NCI-H2227 (cell line): ENCODE measurements around the gene NUP210.

Source experiments
- DNase-seq: peaks from one replicate; lab custom pipeline; 2025; ENCODE audit not compliant: unreplicated experiment; lab: John Stamatoyannopoulos, UW

NUP210 gene

DNA sequence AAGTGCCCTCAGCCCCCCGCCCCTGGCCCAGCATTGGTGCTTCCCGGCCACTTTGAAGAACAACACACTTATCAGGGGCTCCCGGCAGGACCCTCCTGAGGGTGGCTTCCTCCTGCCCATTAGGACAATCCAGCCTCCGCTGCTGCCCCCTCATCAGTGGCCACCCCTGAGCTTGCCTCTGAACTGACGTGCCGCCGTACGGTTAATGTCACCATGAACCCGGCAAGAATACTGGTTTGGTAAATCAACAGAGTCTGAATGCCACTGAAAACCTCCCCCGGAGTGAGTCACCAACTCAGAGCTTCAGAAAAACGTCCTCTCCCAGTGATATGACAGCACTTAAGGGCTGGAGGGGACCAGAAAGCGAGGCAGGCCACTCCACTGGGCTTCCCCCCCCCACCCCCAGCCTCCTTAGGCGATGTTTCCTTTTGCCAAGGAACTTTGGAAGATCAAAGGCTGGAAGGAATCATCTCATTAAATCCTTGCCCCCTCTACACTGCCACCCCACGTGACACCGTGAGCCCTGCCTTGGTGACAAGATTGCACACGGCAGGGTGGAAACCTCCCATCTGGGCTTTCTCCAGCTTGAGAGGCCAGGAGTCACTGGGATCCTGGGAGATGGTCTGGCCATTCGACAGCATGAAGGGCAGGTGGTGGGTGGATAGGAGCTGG, 142.1 kb downstream of the NUP210 start:
- DNase-seq = no peak

DNA sequence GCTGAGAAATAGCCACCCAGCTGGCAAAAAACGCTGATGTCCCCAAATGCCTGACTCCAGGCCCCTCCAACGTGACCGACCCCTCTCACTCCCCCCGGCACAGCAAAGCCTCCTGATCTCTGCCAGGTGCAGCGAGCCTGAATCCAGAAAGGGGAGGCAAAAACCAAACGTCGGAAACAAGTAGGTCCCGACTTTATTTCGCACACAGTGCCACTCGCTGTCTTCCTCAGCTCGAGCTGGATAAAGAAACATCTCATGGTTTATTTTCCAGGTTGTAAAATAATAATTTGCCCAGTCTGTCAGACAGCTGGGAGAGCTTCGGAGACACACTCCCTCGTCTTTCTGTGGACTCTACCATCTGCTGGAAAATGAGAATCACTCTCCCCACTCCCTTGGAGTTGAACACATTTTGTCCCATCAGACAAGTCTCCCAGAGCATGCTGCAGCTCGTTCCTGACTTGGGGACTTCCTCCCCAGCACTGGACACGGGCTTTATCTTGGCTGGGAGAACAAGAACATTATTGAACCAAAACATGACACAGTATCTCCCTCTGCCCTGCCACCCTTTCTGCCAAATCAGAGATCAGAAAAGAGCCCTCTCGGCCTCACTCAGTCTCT, 142.8 kb downstream of the NUP210 start:
- no peak for DNase-seq

DNA sequence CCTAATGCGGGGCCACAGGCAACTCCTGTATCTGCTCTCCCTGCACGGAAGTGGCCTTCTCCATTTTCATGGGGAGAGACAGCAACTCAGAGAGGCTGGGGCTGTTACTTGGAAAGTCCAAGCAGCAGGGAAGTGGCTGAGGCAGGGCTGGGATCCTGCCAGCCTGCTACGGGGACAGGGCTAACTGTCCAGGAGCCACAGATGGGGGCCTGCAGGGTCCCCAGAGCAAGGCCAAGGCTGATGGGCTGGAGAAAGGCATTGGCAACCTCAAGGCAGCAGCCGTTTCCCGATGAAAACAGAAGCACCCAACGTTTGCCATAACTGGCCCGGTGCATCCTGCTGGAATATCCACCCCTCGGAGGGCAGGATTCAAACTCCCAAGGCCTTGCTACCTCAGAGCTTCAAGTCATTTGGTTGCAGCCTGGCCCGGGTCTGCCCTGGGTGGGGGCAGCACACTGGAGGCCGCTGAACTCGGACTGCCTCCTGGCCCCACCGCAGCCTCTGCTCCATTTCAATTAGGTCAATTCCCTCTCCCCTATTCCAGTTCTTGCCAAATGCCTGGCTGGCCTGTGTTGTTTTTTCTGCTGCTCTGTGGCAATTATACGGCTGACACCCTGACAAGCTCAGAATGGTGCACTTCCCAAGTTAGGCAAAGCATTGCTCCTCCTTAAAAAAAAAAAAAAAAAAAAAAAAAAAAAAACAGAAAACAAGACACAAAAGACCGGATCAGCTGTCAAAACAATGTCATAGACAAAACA, 143.5 kb downstream of the NUP210 start:
- no peak for DNase-seq

DNA sequence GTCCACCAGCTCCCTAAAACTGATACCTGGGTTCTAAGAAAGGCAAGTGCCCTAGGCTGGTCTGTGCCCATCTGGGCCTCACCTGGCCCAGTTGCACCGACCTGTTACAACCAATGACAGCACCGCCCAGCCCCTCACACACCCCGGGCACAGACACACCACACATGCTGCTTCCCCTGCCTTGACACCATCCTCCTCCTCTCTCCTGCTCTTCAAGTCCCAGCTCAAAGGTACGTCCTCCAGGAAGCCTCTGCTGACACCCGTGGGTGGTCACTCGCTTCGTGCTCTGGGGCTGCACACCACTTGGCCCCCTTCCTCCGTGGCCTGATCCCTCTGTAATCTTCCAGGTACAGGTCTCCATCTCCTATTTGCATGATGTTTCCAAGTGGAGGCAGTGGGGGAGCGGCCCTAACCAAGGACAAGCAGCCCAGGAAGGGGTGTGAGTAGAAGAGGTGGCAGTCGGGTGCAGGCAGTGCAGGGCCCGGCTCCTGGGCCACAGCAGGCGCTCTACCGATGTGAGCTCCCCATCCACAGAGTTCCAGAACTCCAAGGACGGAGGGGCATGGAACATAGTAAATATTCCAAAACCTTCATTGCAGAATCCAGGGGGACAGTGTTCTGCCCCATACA, 144.6 kb downstream of the NUP210 start:
- DNase-seq = no peak

DNA sequence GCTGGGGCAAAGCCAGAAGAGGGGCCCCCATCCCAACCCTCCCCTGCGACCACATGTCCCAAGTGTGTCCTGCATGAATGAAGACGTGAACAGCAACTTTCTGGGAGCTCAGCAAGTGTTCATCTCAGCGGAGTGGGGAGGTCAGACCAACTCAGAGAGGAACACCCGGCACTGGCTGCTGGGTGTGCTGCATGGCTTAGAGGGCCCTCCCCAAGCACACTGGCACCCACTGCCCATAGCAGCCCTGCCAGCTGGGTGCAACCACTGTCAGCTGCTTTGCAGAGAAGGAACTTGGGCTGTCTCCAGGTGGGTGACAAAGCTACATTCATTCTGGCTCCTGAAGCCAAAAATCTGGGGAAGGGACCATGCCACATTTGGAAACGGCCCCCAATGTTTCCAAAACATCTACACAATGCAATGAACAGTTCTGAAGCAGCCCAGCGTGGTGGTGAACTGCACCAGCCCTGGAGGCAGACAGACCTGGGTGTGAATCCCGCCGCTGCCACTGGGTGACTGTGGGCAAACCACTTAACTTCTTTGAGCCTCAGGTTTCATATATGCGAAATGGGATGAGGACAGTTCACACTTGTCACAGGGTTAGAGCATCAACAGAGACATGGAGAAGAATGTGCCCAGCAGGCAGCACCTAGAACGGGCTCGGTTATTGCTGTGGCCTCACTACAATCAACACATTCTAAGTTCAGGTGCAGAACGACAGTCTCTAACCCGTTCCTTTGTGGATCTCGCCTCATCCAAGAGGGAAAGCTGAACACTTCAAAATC, 145.4 kb downstream of the NUP210 start:
- DNase-seq = no peak

DNA sequence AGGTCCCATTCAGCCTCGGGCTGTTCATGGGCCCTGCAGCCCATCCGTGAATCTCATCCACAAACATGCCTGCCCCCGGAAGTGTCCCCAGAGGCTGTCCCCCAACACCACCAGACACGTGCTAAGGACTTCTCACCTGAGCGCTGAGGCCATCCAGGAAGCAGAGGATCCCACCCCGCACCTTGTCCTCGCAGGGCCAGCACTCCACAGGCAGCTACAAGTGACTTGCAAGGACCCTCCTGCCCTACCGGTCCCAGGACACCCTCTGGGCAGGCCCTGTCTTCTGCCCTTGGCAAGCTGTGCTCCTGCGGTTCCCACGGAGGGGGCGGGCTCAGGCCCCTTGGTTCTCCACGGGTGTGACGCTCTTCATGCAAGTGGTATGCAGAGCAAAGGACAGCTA, 146.0 kb downstream of the NUP210 start:
- no peak for DNase-seq

DNA sequence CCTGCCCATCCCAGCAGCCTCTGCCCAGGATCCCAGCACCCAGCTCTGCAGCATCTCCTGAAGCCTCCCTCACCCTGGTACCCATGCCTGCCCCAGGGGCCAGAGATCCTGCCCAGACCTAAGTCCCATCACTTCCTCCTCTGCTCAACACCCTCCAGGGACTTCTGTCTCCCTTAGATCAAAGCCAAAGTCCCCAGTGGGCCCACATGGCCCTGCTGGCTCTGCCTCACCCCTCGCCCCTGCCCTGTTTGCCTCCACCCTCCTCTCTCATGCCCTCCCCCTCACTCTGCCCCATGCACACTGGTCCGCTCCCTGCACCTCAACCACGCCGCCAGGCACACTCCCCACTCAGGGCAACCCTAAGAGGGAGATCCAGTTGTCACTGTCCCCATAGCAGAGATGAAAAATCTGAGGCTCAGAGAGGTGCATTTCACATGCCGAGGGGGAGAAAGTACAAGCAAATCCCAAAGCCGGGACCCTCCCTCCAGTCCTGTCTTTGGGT, 146.5 kb downstream of the NUP210 start:
- DNase-seq = no peak

DNA sequence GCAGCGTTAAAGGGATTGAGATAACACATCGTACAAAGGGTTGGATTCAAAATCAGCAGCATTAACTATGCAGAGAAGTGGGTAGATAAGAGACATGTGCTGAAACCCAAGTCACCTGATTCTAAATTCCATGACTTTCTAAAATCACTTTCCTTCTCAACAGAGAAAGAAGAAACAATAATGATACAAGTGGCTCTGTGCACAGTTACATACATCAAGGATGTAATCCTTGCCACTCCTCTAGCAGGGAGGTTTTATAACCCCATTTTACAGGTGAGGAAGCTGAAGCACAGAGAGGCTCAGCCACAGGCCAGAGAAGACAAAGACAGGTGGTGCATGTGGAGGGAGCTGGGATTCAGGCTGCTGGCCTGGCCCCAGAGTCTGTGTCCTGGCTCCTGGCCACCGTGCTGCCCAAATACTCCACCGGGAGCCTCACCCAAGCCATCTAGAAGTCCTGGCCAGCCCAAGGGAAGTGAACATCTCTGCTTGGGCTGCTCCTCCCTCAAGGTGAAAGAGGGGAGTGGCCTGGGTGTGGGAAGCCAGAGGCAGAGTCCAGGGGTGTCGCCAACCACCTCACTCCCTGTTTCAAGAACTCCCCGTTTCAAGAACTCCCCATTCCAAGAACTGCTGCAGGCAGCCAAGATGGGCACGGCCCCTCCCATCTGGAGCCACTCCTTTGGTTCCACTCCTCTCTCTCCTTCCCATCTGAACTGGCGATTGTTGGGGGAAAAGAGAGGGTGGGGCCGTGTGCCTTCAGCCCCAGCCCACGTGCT, 147.1 kb downstream of the NUP210 start:
- DNase-seq = no peak

DNA sequence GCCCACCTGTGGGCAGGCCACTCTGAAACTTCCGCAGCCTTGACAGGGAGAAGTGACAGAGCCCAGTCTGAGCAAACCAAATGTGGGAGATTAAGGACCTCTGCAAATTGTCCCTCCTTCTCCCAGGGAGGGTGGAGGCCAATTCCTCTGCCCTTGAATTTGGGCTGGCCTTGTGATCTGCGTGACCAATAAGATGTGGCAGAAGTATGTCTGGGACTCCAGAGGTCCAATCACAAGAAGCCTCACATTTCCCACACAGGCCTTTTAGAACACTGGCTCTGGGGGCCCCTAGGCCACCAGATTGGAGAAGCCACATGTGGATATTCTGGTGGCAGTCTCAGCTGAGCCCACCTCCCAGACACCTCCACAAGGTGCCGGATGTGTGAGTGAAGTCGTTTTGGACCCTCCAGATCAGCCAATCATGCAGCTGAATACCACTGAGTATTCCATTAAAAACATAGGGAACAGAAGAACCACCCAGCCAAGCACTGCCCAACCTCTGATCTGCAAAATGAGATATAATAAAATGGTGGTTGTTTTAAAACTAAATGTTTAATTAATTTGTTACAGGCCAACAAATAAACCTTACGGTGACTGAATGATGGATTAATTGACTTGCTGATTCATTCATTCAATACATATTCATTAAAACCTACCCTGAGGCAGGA, 150.3 kb downstream of the NUP210 start:
- no peak for DNase-seq

DNA sequence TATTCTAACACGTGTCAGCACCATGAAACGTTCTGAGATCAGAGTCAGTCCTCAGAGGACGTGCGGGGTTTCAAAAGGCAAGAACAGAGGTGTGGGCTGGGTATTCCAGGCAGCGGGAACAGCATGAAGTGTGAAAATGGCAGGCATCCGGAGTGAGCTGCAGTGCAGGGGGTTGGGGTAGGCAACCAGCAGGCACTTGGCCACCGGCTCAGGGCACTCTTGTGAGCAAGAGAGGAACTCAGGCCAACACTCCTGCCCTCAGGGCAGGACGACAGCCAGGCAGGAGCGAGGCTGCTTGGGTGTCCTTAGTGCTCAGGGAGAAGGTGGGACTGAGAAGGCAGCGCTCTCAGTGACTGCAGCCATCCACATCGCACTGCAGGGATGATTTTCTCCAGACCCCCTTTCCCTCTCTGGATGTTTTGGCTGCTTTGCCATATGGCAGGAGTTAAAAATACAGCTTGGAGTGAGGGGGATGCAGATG, 151.1 kb downstream of the NUP210 start:
- no peak for DNase-seq

DNA sequence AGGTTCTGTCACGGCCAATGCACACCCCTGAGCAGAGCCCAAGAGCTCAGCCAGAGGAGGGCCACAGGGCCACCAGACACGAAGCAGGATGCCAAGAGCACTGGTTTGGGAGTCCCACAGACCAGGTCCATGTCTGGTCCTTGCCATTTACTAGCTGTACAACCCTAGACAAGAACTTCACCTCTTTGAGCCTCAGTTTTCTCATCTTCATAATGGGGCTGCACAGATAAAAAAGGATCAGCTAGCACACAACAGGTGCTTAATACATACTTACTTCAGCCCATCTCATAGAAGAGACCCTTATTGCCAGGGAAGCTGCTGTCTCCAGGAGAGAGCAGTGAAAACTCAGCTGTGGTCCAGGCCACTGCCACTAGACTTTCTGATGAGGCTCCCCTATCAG, 152.0 kb downstream of the NUP210 start:
- no peak for DNase-seq

DNA sequence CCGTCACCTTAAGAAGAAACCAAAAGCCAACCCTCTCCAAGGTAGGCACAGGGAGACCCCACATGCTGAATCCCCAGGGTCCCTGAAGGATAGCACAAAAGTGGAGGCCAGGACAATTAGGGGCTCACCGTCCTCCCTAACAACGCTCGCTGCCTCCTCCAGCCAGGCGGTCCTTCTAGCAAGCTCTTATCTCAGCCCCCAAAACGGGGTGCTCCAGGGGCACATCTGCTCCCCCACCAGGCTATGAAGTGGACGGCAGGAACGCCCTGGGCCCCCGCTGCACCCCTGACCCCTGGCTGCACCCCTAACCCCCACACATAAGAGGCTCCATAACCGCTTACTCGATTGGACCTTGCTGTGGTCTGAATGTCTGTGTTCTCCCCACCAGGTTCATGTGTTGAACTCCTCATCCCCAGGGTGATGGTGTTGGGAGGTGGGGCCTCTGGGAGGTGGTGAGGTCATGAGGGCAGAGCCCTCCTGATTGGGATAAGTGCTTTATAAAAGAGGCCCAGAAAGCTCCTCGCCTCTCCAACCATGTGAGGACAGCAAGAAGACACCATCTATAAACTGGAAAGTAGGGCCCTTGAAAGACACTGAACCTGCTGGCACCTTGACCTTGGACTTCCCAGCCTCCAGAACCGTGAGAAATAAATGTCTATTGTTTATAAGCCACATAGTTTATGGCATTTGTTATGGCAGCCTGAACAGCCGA, 153.3 kb downstream of the NUP210 start:
- no peak for DNase-seq
